Sigmoid colon (tissue), 4 donors: ENCODE results near the gene FCN3.

Source experiments
- POLR2A ChIP-seq, 2 donors: fragments of 450-650 bp; IDR thresholded peaks; one replicate each; pipeline ENCODE4 v1.6.1; 2016; ENCODE audit warnings: antibody characterized with exemption in 2 of 2, mild to moderate bottlenecking in 2 of 2, moderate library complexity in 2 of 2
- POLR2AphosphoS5 ChIP-seq, 4 donors: sonication (generic); formaldehyde crosslinking; IDR thresholded peaks; one replicate each; pipeline ENCODE4 v1.6.1; 2017; ENCODE audit warnings: antibody characterized with exemption in 4 of 4
- TF ChIP-seq, protein P1 (sequence below), 4 experiments: fragments of 450-650 bp in 3 of 4; fragments of 200-600 bp in 1 of 4; IDR thresholded peaks; one replicate each; pipeline ENCODE4 v1.5.1; 2016 to 2019; ENCODE audit warnings: antibody characterized with exemption in 4 of 4, mild to moderate bottlenecking in 3 of 4, moderate library complexity in 2 of 4

DNA sequence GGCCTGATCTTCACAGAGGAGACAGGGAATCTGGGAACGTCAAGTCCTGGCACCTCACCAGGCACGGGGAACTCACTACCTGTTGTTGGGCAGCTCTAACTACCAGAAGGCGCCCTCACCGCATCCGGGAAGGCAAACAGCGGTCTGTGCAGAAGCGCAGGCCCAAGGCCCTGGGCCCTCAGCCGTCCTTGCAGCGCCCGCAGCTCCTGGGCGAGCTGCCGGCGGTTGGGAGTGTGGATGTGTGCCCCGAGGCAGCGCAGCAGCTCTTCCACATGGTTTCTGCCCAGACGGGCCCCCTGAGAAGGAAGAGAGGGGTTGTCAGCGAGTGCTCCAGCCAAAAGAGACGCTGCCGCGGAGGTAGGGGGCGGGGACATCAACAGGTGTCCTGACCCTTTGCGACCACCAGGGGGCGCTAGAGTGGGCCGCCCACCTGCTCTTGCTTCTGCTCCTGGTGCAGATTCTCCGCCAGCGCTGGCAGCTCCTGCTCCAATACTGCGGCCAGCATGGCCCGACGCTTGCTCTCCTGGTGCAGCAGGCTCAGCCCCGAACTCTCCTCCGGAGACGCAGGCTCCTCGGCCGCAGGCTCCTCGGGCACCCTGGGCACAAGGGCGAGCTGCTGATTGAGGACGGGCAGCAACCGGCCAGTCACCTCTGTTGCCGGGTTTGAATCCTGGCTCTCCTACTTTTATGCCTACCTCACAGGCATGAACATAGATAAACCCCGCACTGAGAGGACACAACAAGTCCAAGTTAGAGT is 17.2 kb downstream of the FCN3 start:
- TF ChIP-seq, protein P1, sequence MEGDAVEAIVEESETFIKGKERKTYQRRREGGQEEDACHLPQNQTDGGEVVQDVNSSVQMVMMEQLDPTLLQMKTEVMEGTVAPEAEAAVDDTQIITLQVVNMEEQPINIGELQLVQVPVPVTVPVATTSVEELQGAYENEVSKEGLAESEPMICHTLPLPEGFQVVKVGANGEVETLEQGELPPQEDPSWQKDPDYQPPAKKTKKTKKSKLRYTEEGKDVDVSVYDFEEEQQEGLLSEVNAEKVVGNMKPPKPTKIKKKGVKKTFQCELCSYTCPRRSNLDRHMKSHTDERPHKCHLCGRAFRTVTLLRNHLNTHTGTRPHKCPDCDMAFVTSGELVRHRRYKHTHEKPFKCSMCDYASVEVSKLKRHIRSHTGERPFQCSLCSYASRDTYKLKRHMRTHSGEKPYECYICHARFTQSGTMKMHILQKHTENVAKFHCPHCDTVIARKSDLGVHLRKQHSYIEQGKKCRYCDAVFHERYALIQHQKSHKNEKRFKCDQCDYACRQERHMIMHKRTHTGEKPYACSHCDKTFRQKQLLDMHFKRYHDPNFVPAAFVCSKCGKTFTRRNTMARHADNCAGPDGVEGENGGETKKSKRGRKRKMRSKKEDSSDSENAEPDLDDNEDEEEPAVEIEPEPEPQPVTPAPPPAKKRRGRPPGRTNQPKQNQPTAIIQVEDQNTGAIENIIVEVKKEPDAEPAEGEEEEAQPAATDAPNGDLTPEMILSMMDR (IDR thresholded peaks at IDR 0.05) = peak; percentile 92 to 99 (median 96)
- no peak for TF ChIP-seq POLR2A (IDR thresholded peaks at IDR 0.05)
- peak in 1 of 4 donors; percentile 16 for TF ChIP-seq POLR2AphosphoS5 (IDR thresholded peaks at IDR 0.05)
